ENCODE data around the gene FAM13C. TPM values are rescaled to one million over a fixed set of nuclear protein-coding genes. Genes with fewer than 3 reads are reported as not detected.

Gene FAM13C
- polyA plus RNA-seq, 1 donor from 2014 or later: 89.3 TPM

DNA sequence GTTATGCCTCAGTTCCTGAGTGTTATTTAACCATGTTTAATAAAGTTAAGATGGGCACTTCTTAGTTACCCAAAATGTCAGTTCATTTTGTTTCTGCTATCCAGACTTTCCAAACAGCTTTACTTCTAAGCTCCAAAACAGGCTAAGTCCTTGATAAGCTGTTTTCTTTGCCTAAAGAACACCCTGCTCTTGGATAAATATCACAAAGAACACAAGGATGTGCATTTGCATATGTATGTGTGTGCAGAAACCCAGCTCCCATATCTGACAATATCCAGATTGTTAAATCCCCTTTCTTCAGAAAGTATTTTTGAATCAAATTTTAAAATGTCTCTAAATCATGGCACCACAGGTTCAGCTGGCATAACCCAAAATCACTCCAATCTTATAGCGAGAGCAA lies 19.6 kb downstream of the FAM13C start:
- H4K20me1 ChIP-seq (ENCODE audit: insufficient read depth): no peaks in the 10 kb centered on the region
- H3K9me2 ChIP-seq (ENCODE audit: insufficient read depth, low read length): no peaks in the 10 kb centered on the region
- H3K79me2 ChIP-seq (replicated peaks; ENCODE audit: insufficient read depth, low read length): peaks cover 40% of the 10 kb centered on the region
- H3K4me3 ChIP-seq (ENCODE audit: low read length): no peak overlapping the region
- TF ChIP-seq SMC3 (conservative IDR thresholded peaks at IDR 0.05; ENCODE audit: poor library complexity): no peak
- TF ChIP-seq, protein P1, sequence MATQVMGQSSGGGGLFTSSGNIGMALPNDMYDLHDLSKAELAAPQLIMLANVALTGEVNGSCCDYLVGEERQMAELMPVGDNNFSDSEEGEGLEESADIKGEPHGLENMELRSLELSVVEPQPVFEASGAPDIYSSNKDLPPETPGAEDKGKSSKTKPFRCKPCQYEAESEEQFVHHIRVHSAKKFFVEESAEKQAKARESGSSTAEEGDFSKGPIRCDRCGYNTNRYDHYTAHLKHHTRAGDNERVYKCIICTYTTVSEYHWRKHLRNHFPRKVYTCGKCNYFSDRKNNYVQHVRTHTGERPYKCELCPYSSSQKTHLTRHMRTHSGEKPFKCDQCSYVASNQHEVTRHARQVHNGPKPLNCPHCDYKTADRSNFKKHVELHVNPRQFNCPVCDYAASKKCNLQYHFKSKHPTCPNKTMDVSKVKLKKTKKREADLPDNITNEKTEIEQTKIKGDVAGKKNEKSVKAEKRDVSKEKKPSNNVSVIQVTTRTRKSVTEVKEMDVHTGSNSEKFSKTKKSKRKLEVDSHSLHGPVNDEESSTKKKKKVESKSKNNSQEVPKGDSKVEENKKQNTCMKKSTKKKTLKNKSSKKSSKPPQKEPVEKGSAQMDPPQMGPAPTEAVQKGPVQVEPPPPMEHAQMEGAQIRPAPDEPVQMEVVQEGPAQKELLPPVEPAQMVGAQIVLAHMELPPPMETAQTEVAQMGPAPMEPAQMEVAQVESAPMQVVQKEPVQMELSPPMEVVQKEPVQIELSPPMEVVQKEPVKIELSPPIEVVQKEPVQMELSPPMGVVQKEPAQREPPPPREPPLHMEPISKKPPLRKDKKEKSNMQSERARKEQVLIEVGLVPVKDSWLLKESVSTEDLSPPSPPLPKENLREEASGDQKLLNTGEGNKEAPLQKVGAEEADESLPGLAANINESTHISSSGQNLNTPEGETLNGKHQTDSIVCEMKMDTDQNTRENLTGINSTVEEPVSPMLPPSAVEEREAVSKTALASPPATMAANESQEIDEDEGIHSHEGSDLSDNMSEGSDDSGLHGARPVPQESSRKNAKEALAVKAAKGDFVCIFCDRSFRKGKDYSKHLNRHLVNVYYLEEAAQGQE (IDR thresholded peaks at IDR 0.05; ENCODE audit: borderline replicate concordance): no peak
- TF ChIP-seq POLR2AphosphoS5 (IDR thresholded peaks at IDR 0.05): no peak
- no peak for TF ChIP-seq MXI1 (conservative IDR thresholded peaks at IDR 0.05; ENCODE audit: poor library complexity, severe bottlenecking)
- no peak for TF ChIP-seq RAD21 (conservative IDR thresholded peaks at IDR 0.05)
- TF ChIP-seq, protein P2, sequence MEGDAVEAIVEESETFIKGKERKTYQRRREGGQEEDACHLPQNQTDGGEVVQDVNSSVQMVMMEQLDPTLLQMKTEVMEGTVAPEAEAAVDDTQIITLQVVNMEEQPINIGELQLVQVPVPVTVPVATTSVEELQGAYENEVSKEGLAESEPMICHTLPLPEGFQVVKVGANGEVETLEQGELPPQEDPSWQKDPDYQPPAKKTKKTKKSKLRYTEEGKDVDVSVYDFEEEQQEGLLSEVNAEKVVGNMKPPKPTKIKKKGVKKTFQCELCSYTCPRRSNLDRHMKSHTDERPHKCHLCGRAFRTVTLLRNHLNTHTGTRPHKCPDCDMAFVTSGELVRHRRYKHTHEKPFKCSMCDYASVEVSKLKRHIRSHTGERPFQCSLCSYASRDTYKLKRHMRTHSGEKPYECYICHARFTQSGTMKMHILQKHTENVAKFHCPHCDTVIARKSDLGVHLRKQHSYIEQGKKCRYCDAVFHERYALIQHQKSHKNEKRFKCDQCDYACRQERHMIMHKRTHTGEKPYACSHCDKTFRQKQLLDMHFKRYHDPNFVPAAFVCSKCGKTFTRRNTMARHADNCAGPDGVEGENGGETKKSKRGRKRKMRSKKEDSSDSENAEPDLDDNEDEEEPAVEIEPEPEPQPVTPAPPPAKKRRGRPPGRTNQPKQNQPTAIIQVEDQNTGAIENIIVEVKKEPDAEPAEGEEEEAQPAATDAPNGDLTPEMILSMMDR (IDR thresholded peaks at IDR 0.05; ENCODE audit: poor library complexity, severe bottlenecking): no peak
- no peak for TF ChIP-seq TAF1 (IDR thresholded peaks at IDR 0.05; ENCODE audit: low read depth)
- no peak overlapping the region for H3K27ac ChIP-seq (ENCODE audit: low read length)
- no peaks in the 10 kb centered on the region for H3K9me3 ChIP-seq (ENCODE audit: low read length)
- no peak overlapping the region for H3K4me2 ChIP-seq (ENCODE audit: low read length)
- H2AFZ ChIP-seq (ENCODE audit: low read depth, low read length): no peak overlapping the region
- no peaks in the 10 kb centered on the region for H3F3A ChIP-seq (ENCODE audit: insufficient read depth, low read length, poor library complexity, severe bottlenecking)
- H3K36me3 ChIP-seq (ENCODE audit: insufficient read depth, low read length): peaks cover 11% of the 10 kb centered on the region
- no peaks in the 10 kb centered on the region for H3K27me3 ChIP-seq (ENCODE audit: insufficient read depth, low read depth, low read length)
- no peak overlapping the region for H3K9ac ChIP-seq (ENCODE audit: low read length)

DNA sequence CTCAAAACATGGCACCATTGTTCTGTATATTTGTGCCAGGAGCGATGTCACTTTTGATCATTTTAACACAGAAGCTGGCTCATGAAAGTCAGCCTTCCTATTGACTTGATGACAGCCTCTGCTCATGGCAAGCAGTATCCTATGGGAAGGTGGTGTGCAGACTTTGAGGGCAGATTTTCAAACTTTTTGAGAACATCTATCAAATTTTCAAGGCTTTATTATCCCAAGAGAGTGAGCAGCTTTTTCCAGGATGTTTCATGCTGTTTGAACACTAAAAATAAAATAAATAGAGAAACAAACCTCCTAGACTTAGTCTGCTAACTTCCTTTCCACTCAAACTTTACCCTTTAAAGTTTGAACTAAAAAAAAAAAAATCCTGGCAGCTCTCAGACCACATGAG lies 20.3 kb downstream of the FAM13C start:
- TF ChIP-seq TAF1 (IDR thresholded peaks at IDR 0.05; ENCODE audit: low read depth): no peak
- TF ChIP-seq, protein P2 (IDR thresholded peaks at IDR 0.05; ENCODE audit: poor library complexity, severe bottlenecking): no peak
- TF ChIP-seq EZH2 (IDR thresholded peaks at IDR 0.05; ENCODE audit: borderline replicate concordance, insufficient read depth, low read length, poor library complexity, severe bottlenecking): no peak
- no peak for TF ChIP-seq SMC3 (conservative IDR thresholded peaks at IDR 0.05; ENCODE audit: poor library complexity)
- TF ChIP-seq, protein P1 (IDR thresholded peaks at IDR 0.05; ENCODE audit: borderline replicate concordance): no peak
- TF ChIP-seq RAD21 (conservative IDR thresholded peaks at IDR 0.05): no peak
- TF ChIP-seq POLR2AphosphoS5 (IDR thresholded peaks at IDR 0.05): no peak
- TF ChIP-seq MXI1 (conservative IDR thresholded peaks at IDR 0.05; ENCODE audit: poor library complexity, severe bottlenecking): no peak
- TF ChIP-seq EP300 (conservative IDR thresholded peaks at IDR 0.05; ENCODE audit: poor library complexity, severe bottlenecking): no peak
- no peak overlapping the region for H2AFZ ChIP-seq (ENCODE audit: low read depth, low read length)
- H3K27me3 ChIP-seq (ENCODE audit: insufficient read depth, low read depth, low read length): no peaks in the 10 kb centered on the region
- no peaks in the 10 kb centered on the region for H3K9me2 ChIP-seq (ENCODE audit: insufficient read depth, low read length)
- peaks cover 40% of the 10 kb centered on the region for H3K79me2 ChIP-seq (replicated peaks; ENCODE audit: insufficient read depth, low read length)
- no peaks in the 10 kb centered on the region for H4K20me1 ChIP-seq (ENCODE audit: insufficient read depth)
- no peak overlapping the region for H3K9ac ChIP-seq (ENCODE audit: low read length)
- H3K9me3 ChIP-seq (ENCODE audit: low read length): no peaks in the 10 kb centered on the region
- no peaks in the 10 kb centered on the region for H3F3A ChIP-seq (ENCODE audit: insufficient read depth, low read length, poor library complexity, severe bottlenecking)
- no peak overlapping the region for H3K4me3 ChIP-seq (ENCODE audit: low read length)
- H3K4me2 ChIP-seq (ENCODE audit: low read length): no peak overlapping the region
- no peak overlapping the region for H3K27ac ChIP-seq (ENCODE audit: low read length)
- H3K36me3 ChIP-seq (ENCODE audit: insufficient read depth, low read length): peaks cover 11% of the 10 kb centered on the region

Data from neural cell (in vitro differentiated cells).